NCI-H2227 (cell line): ENCODE results near the gene FOXN1.

Source experiments
- DNase-seq: peaks from one replicate; lab custom pipeline; 2025; ENCODE audit not compliant: unreplicated experiment; lab: John Stamatoyannopoulos, UW

The FOXN1 gene

DNA sequence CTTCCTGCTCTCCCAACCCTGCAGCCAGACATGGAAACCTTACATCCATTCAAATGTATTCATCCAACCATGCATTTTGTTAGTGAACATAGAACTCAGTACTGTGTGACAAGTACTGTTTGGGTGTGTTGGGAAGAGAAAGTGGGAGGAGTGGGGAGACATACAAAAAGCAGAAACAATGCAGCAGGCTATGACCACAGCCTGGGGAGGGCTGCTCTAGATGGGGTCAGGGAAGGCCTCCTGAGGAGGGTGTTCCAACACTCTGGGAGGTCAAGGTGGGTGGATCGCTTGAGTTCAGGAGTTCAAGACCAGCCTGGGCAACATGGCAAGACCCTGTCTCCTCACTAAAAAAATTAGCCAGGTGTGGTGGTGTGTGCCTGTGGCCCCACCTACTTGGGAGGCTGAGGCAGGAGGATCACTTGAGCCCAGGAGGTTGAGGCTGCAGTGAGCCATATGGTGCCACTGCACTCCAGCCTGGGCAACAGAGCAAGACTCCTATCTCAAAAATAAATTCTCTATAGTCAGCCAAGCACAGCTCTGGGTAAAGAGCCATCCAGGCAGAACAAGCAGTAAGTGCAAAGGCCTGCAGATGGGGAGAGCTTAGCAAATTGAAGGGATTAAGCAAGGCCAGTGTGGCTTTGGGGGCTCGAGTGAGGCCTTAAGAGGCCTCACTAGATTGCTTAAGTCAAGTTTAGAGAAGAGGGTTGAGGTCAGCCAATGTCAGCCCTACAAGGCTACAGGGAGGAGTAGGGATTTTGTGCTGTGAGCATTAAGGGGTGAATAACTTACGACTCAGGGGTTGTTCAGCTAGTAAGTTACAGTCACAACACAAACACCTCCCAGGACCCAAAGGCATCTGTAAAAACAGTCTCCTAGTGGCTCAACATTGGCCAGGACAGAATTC lies 27.2 kb upstream of the FOXN1 start:
- DNase-seq, result no peak

DNA sequence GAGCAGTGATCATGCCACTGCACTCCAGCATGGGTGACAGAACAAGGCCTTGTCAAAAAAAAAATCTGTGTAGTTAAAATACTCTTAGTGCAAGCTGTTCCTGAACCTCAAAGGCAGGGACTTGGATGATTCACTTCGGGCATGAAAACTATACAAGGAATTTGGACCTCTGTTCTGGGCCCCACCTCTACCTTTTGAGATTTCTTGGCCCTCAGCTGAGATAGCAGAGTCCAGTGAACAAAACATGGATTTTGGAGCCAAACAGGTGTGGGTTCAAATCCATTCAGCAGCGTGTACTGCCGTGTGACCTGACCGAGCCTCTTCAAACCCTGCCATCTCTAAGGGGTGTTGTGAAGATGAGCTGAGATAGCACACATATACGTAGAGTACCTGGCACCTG lies 25.9 kb upstream of the FOXN1 start:
- no peak for DNase-seq

DNA sequence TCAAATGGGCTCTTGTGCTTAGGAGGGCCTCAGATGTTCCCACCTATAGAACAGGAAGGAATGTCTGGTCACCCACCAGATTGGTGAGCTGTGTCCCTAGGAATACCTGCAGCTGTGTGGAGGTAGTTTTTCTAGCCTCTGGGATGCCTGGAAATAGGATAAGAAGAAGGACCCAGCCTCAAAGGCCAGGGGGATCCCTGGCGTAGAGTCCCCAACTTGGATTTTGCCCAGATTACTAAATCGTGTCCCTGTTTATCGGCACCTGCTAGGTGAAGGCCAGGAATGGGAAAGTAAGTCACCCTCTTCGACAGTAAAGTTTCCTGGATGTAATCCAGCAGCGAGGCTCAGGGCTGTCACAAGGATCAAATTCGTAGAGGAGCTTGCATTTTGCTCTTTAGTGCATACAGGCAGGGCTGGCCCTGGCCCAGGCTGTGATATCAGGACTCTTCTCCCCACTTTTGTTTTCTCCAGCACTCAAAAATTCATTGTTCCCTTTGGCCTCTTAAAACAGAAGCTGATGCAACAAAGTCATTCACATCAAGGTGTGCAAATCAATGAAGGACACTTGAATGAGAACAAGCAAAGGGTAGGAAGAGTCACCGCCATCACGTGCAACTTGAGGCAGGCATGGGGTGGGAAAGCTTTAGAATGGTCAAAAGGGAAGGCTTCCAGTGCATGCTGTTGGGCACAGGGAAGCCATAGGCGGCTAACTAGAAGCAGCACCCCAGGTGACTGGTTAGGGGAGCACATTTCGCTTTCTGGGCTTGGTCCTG lies 25.2 kb upstream of the FOXN1 start:
- DNase-seq, result no peak

- no peak for DNase-seq
Measured at GRCh38 chr17:28482551-28483199, 23.5 kb upstream of the FOXN1 start.

DNA sequence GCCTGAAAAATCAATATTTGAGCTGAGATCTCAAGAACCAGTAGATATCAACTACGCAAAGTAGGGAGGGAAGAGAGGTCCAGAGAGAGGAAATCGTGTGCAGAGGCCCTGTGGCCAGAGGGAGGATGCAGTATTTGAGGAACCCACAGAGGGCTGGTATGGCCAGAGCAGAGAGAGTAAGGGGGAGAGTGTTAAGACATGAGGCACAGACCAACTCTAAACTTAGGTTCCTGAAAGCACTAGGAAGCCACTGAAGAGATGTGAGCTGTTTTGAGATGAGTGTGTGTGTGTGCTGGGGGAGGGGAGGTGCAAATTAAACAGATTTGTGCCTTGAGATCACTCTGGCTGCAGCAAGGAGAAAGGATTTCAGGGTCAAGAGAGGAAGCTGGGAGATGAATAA lies 21.9 kb upstream of the FOXN1 start:
- DNase-seq, result no peak

- no peak for DNase-seq
Measured at GRCh38 chr17:28485049-28485448, 21.1 kb upstream of the FOXN1 start.

DNA sequence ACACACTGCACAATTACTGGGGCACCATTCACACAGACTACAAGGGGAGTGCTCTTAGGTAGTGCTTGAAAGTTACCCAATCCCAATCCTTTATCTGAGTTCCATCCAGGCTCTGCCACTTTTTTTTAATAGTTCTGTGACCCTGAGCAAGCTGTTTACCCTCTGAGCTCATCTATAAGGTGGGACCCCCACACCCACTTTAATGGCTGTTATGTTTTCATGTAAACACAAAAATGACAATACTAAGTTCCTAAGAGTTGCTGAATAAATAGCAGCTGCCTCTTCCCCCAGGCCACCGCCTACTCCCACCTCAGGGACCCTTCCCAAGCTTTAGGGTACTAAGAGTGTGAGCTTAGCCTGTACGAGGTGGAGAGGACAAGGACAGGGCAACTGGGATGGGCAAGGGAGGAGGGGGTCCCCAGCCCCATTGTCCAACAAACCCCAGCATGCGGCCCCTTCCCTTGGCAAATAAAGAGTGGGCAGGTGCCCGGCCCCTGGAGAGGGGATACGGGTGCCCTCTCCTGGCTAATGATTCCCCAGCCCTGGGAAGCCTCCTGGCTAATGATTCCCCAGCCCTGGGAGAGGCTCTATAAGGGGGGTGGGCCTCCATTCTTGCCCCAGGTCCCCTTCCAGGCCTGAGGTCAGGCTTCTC lies 18.1 kb upstream of the FOXN1 start:
- no peak for DNase-seq

GRCh38 chr17:28488533-28489276 lies 17.4 kb upstream of the FOXN1 start:
- no peak for DNase-seq

DNA sequence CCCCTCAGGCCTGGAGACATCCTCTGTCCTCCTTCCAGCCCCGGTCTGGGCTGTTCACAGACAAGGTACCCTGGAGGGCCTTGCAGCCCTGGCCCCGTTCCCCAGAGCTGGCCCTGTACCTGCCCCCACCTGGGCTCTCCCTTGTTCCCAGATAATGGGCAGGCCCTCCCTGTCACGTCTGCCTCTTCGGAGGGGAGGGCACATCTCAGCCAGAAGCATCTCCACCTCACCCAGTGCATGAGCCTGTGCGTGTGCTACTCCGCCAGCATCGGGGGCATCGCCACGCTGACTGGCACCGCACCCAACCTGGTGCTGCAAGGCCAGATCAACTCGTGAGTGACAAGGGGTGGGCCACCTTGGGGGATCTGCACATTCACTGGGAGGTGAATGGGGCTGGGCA lies 14.9 kb upstream of the FOXN1 start:
- DNase-seq, result no peak

DNA sequence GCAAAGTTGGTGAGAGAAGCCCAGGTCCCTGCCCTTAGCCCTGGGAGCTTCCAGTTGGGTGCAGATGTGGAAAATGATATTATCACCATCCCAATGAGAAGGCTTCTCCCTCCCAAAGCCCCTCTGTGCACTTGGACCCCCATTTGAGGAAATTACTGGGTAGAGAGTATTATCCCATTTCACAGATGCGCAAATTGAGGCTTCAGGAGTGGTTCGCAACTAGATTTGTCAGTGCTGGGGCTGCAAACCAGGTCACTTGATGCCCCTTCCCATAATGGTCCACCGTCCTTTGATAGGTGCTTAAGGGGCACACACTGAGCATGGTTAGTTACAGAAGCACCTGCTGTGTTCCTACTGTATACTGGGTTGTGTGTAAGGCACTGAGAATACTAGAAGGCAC lies 14.3 kb upstream of the FOXN1 start:
- no peak for DNase-seq

DNA sequence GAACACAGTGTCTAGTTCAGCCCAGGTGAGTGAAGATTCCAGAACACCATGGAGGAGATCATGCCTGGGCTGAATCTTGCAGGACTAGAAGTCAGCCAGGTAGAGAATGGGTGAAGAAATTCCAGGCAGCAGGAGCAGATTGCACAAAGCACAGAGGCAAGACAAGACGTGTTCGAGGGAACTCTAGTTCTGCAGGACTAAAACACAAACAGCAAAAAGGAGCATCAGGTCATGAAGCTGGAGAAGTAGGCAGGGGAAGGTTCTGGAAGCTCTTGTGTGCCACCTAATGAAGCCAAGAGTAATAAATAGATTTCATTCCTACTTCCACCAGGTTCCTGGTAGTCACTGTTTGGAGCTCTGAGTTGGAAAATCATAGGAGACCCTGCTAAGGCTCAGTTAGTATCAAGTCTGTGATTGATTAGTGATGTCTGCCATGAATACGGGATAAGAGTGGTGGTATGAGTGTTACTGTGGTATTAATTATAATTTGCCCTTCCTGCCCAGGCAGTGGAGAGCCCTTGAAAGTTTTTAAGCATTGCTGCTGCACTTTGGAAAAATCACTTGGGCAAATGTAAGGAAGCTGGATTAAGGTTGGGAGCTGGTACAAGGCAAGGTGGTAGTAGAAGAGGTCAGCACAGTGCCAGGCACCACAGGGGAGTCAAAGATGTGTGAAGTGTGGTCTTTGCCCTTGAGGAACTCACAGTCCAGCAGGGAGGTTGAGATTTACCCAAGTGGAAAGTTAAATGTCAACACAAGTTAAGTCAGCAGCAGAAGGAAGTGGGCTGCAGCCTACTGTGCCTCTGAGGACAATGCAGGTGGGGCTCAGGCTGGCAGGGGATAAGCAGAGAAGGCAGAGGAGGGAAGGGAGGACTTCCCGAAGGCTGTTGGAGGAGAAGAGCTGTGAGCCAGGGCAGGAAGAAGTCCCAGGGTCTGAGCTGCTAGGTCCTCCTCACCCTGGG lies 13.5 kb upstream of the FOXN1 start:
- DNase-seq, result no peak

DNA sequence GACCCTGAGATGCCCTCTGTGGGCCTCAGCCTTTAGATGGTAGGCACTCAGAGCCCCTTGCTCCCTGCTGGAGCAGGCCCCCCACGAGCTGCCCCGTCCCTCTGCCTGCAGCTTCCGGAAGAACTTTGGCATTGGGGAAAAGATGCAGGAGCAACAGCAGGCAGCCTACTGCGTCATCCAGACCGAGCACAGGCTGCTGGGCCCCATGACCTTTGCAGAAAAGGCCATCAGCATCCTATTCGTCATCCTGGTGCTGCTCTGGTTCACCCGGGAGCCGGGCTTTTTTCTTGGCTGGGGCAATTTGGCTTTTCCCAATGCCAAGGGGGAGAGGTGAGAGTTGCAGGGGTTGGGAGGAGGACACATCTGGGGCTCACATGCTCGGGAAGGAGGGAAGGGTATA lies 12.7 kb upstream of the FOXN1 start:
- no peak for DNase-seq

- peak; percentile 63 for DNase-seq
Measured at GRCh38 chr17:28494445-28495188, 11.5 kb upstream of the FOXN1 start.

GRCh38 chr17:28495635-28496034 lies 10.5 kb upstream of the FOXN1 start:
- DNase-seq, result no peak

GRCh38 chr17:28497931-28498330 lies 8.2 kb upstream of the FOXN1 start:
- no peak for DNase-seq

- no peak for DNase-seq
Measured at GRCh38 chr17:28498652-28499363, 7.3 kb upstream of the FOXN1 start.

GRCh38 chr17:28499364-28499664 lies 6.8 kb upstream of the FOXN1 start:
- DNase-seq, result no peak

GRCh38 chr17:28499684-28500357 lies 6.3 kb upstream of the FOXN1 start:
- DNase-seq, result no peak
